Fibroblast of the aortic adventitia (primary cell): ENCODE measurements around the gene IL5. TPM values are rescaled to one million over a fixed set of nuclear protein-coding genes. Genes with fewer than 3 reads are reported as not detected.
"Not testable (repeated sequence)": the region's sequence is repeated elsewhere in the genome, so short reads cannot be mapped to it uniquely, and the experiment has no call there.

Source experiments
- DNase-seq: peaks from one replicate; pipeline ENCODE4 v3.0.0-alpha.2; 2010; ENCODE audit warnings: low read depth
- H3K4me3 ChIP-seq: 2 replicates; pipeline ENCODE4 v1.5.1; 2011; ENCODE audit warnings: low read depth, mild to moderate bottlenecking, control low read depth, low read length, moderate library complexity
- CTCF ChIP-seq: IDR thresholded peaks from 2 replicates; pipeline ENCODE4 v1.5.1; 2011; ENCODE audit warnings: mild to moderate bottlenecking, low read length, control low read depth, inconsistent platforms; ENCODE audit not compliant: insufficient read depth
- total RNA-seq: library from RNA; depleted of rRNA; stranded (reverse); fragments of >200 nt; gene quantifications from 2 replicates; pipeline ENCODE4 v1.2.3, GENCODE V29; 2012; ENCODE audit warnings: low replicate concordance

The IL5 gene
- total RNA-seq, 1 donor, result not detected

DNA sequence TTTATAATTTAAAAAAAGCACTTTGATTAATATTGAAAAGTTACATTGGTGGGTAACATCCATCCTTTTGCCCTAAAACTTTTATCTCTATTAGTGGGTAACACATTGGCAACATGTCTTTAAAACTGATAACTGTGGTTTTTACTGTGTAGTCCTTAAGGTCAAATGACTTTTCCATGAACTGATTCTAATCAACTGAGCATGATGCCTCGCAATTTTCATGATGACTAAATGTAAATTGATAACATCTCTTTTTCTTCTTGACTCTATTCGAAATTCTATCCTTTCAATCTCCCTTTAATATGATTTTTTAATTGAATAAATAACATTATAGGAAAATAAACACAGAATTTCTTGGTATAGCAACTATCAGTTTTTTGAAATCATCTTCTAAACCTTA lies 6.3 kb upstream of the IL5 start:
- H3K4me3 ChIP-seq, result no peak overlapping the region
- DNase-seq, result no peak
- TF ChIP-seq CTCF, result no peak

- DNase-seq, H3K4me3 ChIP-seq: not testable (repeated sequence)
These were observed 5.5 kb upstream of the IL5 start for GRCh38 chr5:132548834-132549233.

DNA sequence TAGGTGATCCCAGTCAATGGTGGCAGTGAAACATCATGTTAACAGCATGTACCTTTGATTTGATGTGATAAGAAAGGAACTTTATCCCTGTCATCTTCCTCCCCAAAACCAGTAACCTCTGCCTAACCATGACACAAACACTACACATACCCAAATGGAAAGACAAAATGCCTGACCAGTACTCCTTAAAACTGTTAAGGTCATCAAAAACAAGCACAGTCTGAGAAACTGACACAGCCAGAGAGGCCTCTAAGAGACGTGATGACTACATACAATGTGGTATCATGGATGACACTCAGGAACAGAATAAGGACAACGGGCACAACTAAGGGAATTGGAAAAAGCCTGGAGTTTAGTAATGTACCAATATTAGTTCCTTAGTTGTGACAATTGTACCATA lies 3.9 kb upstream of the IL5 start:
- no peak overlapping the region for H3K4me3 ChIP-seq
- no peak for TF ChIP-seq CTCF
- DNase-seq, result no peak

DNA sequence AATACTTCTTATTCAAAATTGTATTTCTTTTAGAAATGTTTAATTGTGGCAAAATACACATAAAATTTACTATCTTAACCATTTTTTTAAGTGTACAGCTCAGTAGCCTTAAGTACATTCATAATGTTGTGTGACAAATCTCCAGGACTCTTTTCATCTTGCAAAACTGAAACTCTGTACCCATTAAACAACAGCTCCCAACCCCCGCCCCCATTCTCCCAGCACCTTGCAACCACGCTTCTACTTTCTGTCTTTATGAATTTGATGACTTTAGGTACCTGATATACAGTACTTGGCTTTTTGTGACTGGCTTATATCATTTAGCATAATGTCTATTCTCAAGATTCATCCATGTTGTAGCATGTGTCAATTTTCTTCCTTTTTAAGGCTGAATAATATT lies 2.8 kb upstream of the IL5 start:
- DNase-seq, result no peak
- no peak for TF ChIP-seq CTCF
- no peak overlapping the region for H3K4me3 ChIP-seq

GRCh38 chr5:132540764-132541163 lies 2.6 kb downstream of the IL5 start:
- DNase-seq, result no peak
- H3K4me3 ChIP-seq, result no peak overlapping the region
- TF ChIP-seq CTCF, result no peak

DNA sequence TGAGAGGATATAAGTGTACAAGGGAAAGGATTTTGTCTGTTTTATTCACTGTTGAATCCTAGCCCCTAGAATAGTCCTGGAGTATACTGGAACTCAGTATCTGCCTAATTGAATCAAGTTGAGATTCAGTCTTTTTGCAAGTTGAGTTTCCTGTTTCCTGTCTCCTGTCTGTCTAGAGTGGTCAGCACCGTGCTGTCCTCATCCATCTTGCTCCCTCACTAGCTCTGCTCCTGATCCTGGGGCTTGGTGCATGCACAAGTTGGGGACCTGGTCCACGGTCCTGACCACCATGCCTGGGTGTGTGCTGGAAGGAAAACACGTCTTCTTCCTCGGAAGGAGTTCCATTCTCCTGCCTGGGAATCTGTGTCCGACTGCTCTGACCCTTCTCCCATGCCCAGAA lies 3.2 kb downstream of the IL5 start:
- H3K4me3 ChIP-seq, result no peak overlapping the region
- no peak for DNase-seq
- no peak for TF ChIP-seq CTCF

GRCh38 chr5:132539716-132540115 lies 3.6 kb downstream of the IL5 start:
- TF ChIP-seq CTCF, result no peak

More at GRCh38 chr5:132539716-132540115, 3.6 kb downstream of the IL5 start:
- no peak overlapping the region for H3K4me3 ChIP-seq
- no peak for DNase-seq
